ENCODE data around the gene KLK7.

KLK7 gene

GRCh38 chr19:50978772-50979390 lies 4.8 kb downstream of the KLK7 start:
- H3K9me3 ChIP-seq (ENCODE audit: insufficient read depth, low read length, severe bottlenecking) = no peaks in the 10 kb centered on the region
- no peak overlapping the region for H3K27ac ChIP-seq (ENCODE audit: low read length)
- H4K20me1 ChIP-seq (ENCODE audit: insufficient read depth, low read length) = no peaks in the 10 kb centered on the region
- H3K4me2 ChIP-seq (ENCODE audit: insufficient read depth, low read length) = no peak overlapping the region
- no peak for TF ChIP-seq EZH2 (IDR thresholded peaks at IDR 0.05; ENCODE audit: borderline replicate concordance, low read depth, low read length, severe bottlenecking)
- no peaks in the 10 kb centered on the region for H3K79me2 ChIP-seq (ENCODE audit: insufficient read depth, low read length)
- no peaks in the 10 kb centered on the region for H3K36me3 ChIP-seq (ENCODE audit: insufficient read depth, low read length)
- no peaks in the 10 kb centered on the region for H3K27me3 ChIP-seq (ENCODE audit: insufficient read depth, low read length, poor library complexity)
- H3K4me1 ChIP-seq (ENCODE audit: insufficient read depth, low read length) = no peaks in the 10 kb centered on the region
- H3K4me3 ChIP-seq (ENCODE audit: low read depth in 1 of 2, low read length in 2 of 2) = no peak overlapping the region
- ATAC-seq (ENCODE audit: insufficient read depth, low read depth) (no peak), DNase-seq (no peak)
- H3K9ac ChIP-seq (ENCODE audit: low read depth, low read length) = no peak overlapping the region
- H2AFZ ChIP-seq (ENCODE audit: low read depth, low read length) = no peak overlapping the region

- ATAC-seq (ENCODE audit: insufficient read depth, low read depth) (no peak), DNase-seq (no peak)
- no peak overlapping the region for H2AFZ ChIP-seq (ENCODE audit: low read depth, low read length)
- TF ChIP-seq EZH2 (IDR thresholded peaks at IDR 0.05; ENCODE audit: borderline replicate concordance, low read depth, low read length, severe bottlenecking) = no peak
- TF ChIP-seq CTCF (IDR thresholded peaks at IDR 0.05; ENCODE audit: borderline replicate concordance, extremely low read depth, low read length, poor library complexity, severe bottlenecking) = no peak
- H3K79me2 ChIP-seq (ENCODE audit: insufficient read depth, low read length) = no peaks in the 10 kb centered on the region
- H3K4me3 ChIP-seq (ENCODE audit: low read depth in 1 of 2, low read length in 2 of 2) = no peak overlapping the region
- H3K27me3 ChIP-seq (ENCODE audit: insufficient read depth, low read length, poor library complexity) = no peaks in the 10 kb centered on the region
- H4K20me1 ChIP-seq (ENCODE audit: insufficient read depth, low read length) = no peaks in the 10 kb centered on the region
- no peaks in the 10 kb centered on the region for H3K9me3 ChIP-seq (ENCODE audit: insufficient read depth, low read length, severe bottlenecking)
- H3K27ac ChIP-seq (ENCODE audit: low read length) = no peak overlapping the region
- H3K36me3 ChIP-seq (ENCODE audit: insufficient read depth, low read length) = no peaks in the 10 kb centered on the region
- no peak overlapping the region for H3K9ac ChIP-seq (ENCODE audit: low read depth, low read length)
- no peak overlapping the region for H3K4me2 ChIP-seq (ENCODE audit: insufficient read depth, low read length)
- no peaks in the 10 kb centered on the region for H3K4me1 ChIP-seq (ENCODE audit: insufficient read depth, low read length)
Measured at GRCh38 chr19:50977626-50978025, 6.1 kb downstream of the KLK7 start.

- ATAC-seq (ENCODE audit: insufficient read depth, low read depth) (no peak), DNase-seq (no peak)
- Histone ChIP-seq H3K4me2 (ENCODE audit: insufficient read depth, low read length) (no peak overlapping the region), H3K4me3 (ENCODE audit: low read depth in 1 of 2, low read length in 2 of 2) (no peak overlapping the region), H2AFZ (ENCODE audit: low read depth, low read length) (no peak overlapping the region), H3K9ac (ENCODE audit: low read depth, low read length) (no peak overlapping the region), H3K27ac (ENCODE audit: low read length) (no peak overlapping the region), H3K9me3 (ENCODE audit: insufficient read depth, low read length, severe bottlenecking) (no peaks in the 10 kb centered on the region), H3K27me3 (ENCODE audit: insufficient read depth, low read length, poor library complexity) (no peaks in the 10 kb centered on the region), H3K36me3 (ENCODE audit: insufficient read depth, low read length) (no peaks in the 10 kb centered on the region), H3K79me2 (ENCODE audit: insufficient read depth, low read length) (no peaks in the 10 kb centered on the region), H4K20me1 (ENCODE audit: insufficient read depth, low read length) (no peaks in the 10 kb centered on the region), H3K4me1 (ENCODE audit: insufficient read depth, low read length) (no peaks in the 10 kb centered on the region)
- TF ChIP-seq EZH2 (IDR thresholded peaks at IDR 0.05; ENCODE audit: borderline replicate concordance, low read depth, low read length, severe bottlenecking) (no peak), CTCF (IDR thresholded peaks at IDR 0.05; ENCODE audit: borderline replicate concordance, extremely low read depth, low read length, poor library complexity, severe bottlenecking) (no peak)
Measured at GRCh38 chr19:50975766-50976165, 8.0 kb downstream of the KLK7 start.

- DNase-seq (no peak), ATAC-seq (ENCODE audit: insufficient read depth, low read depth) (no peak)
- no peak overlapping the region for H3K27ac ChIP-seq (ENCODE audit: low read length)
- no peak overlapping the region for H3K9ac ChIP-seq (ENCODE audit: low read depth, low read length)
- no peak overlapping the region for H2AFZ ChIP-seq (ENCODE audit: low read depth, low read length)
- H3K79me2 ChIP-seq (ENCODE audit: insufficient read depth, low read length) = no peaks in the 10 kb centered on the region
- no peaks in the 10 kb centered on the region for H4K20me1 ChIP-seq (ENCODE audit: insufficient read depth, low read length)
- no peaks in the 10 kb centered on the region for H3K27me3 ChIP-seq (ENCODE audit: insufficient read depth, low read length, poor library complexity)
- TF ChIP-seq EZH2 (IDR thresholded peaks at IDR 0.05; ENCODE audit: borderline replicate concordance, low read depth, low read length, severe bottlenecking) = no peak
- no peak for TF ChIP-seq CTCF (IDR thresholded peaks at IDR 0.05; ENCODE audit: borderline replicate concordance, extremely low read depth, low read length, poor library complexity, severe bottlenecking)
- H3K4me3 ChIP-seq (ENCODE audit: low read depth in 1 of 2, low read length in 2 of 2) = no peak overlapping the region
- H3K36me3 ChIP-seq (ENCODE audit: insufficient read depth, low read length) = no peaks in the 10 kb centered on the region
- no peak overlapping the region for H3K4me2 ChIP-seq (ENCODE audit: insufficient read depth, low read length)
- H3K4me1 ChIP-seq (ENCODE audit: insufficient read depth, low read length) = no peaks in the 10 kb centered on the region
- no peaks in the 10 kb centered on the region for H3K9me3 ChIP-seq (ENCODE audit: insufficient read depth, low read length, severe bottlenecking)
Measured at GRCh38 chr19:50974702-50975556, 8.8 kb downstream of the KLK7 start.

All from DND-41 (cell line).